ENCODE results near the gene TMEM106B.
A peak's percentile ranks its signal among the peaks of the same experiment; 100 is the strongest.
"Not testable (repeated sequence)": the region's sequence is repeated elsewhere in the genome, so short reads cannot be mapped to it uniquely, and the experiment has no call there.

TMEM106B gene

GRCh38 chr7:12207046-12207445, 4.0 kb upstream of the TMEM106B start:
- no peak for DNase-seq (ENCODE audit: insufficient read length, low spot score)
- TF ChIP-seq PAX5 (IDR thresholded peaks at IDR 0.05; ENCODE audit: insufficient read depth, low read length, severe bottlenecking) = no peak
- TF ChIP-seq POLR2AphosphoS5 (IDR thresholded peaks at IDR 0.05; ENCODE audit: low read depth, low read length) = no peak
- TF ChIP-seq POLR2A (IDR thresholded peaks at IDR 0.05; ENCODE audit: low read depth, low read length) = no peak
- FAIRE-seq = no peak

GRCh38 chr7:12209221-12209620, 1.9 kb upstream of the TMEM106B start:
- no peak for TF ChIP-seq SPI1 (IDR thresholded peaks at IDR 0.05; ENCODE audit: low read depth, low read length)
- no peak for TF ChIP-seq POLR2AphosphoS5 (IDR thresholded peaks at IDR 0.05; ENCODE audit: low read depth, low read length)
- TF ChIP-seq TAF1 (IDR thresholded peaks at IDR 0.05; ENCODE audit: low read depth, low read length) = no peak
- no peak for TF ChIP-seq POU2F2 (IDR thresholded peaks at IDR 0.05; ENCODE audit: low read depth, low read length)
- TF ChIP-seq POLR2A (IDR thresholded peaks at IDR 0.05; ENCODE audit: low read depth, low read length) = no peak
- TF ChIP-seq PAX5 (IDR thresholded peaks at IDR 0.05; ENCODE audit: insufficient read depth, low read length, severe bottlenecking) = no peak
- FAIRE-seq = no peak
- DNase-seq (ENCODE audit: insufficient read length, low spot score) = no peak

GRCh38 chr7:12210179-12211053, 678 bp upstream of the TMEM106B start:
- FAIRE-seq (no peak), DNase-seq (ENCODE audit: insufficient read length, low spot score) (peak; percentile 0)
- TF ChIP-seq POLR2AphosphoS5 (IDR thresholded peaks at IDR 0.05; ENCODE audit: low read depth, low read length) (no peak), POU2F2 (IDR thresholded peaks at IDR 0.05; ENCODE audit: low read depth, low read length) (no peak), POLR2A (IDR thresholded peaks at IDR 0.05; ENCODE audit: low read depth, low read length) (no peak), SPI1 (IDR thresholded peaks at IDR 0.05; ENCODE audit: low read depth, low read length) (no peak)

GRCh38 chr7:12211711-12212485, 804 bp downstream of the TMEM106B start:
- no peak for FAIRE-seq
- no peak for DNase-seq (ENCODE audit: insufficient read length, low spot score)
- TF ChIP-seq POU2F2 (IDR thresholded peaks at IDR 0.05; ENCODE audit: low read depth, low read length) (no peak), POLR2AphosphoS5 (IDR thresholded peaks at IDR 0.05; ENCODE audit: low read depth, low read length) (no peak), SPI1 (IDR thresholded peaks at IDR 0.05; ENCODE audit: low read depth, low read length) (no peak), POLR2A (IDR thresholded peaks at IDR 0.05; ENCODE audit: low read depth, low read length) (no peak), TAF1 (IDR thresholded peaks at IDR 0.05; ENCODE audit: low read depth, low read length) (no peak), PAX5 (IDR thresholded peaks at IDR 0.05; ENCODE audit: insufficient read depth, low read length, severe bottlenecking) (no peak)

- DNase-seq (ENCODE audit: insufficient read length, low spot score) (no peak), FAIRE-seq (no peak)
- TF ChIP-seq POLR2AphosphoS5 (IDR thresholded peaks at IDR 0.05; ENCODE audit: low read depth, low read length) = no peak
- no peak for TF ChIP-seq POLR2A (IDR thresholded peaks at IDR 0.05; ENCODE audit: low read depth, low read length)
- no peak for TF ChIP-seq PAX5 (IDR thresholded peaks at IDR 0.05; ENCODE audit: insufficient read depth, low read length, severe bottlenecking)
- TF ChIP-seq POU2F2 (IDR thresholded peaks at IDR 0.05; ENCODE audit: low read depth, low read length) = no peak
- TF ChIP-seq SPI1 (IDR thresholded peaks at IDR 0.05; ENCODE audit: low read depth, low read length) = no peak
- no peak for TF ChIP-seq TAF1 (IDR thresholded peaks at IDR 0.05; ENCODE audit: low read depth, low read length)
These were observed 6.2 kb downstream of the TMEM106B start for GRCh38 chr7:12217311-12217710.

DNA sequence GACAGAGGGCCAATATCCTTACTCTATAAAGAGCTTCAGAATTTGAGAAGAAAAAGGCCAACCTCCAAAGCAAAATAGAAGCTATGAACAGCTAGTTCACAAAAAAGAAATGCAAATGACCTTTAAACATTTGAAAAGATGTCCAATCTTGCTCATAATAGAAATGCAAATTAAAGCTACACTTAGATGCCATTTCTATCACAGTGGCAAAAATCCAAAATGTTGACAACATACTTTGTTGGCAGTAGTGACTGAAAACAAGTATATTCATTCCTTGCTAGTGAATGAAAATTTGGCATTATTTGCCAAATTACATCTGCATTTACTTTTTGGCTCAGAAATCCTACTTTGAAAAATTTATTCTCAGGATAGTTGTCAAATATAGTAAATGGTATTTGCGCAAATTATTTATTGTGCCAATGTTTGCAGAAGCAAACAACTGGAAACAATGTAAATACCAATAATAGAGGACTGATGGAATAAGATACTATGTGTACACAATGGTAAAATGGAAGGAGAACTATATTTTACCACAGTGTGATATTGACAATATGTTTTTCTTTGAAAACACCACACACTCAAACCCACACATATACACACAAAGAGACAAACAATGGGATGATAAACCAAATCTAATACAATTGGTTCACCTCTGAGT, 9.4 kb downstream of the TMEM106B start:
- no peak for FAIRE-seq
- no peak for DNase-seq (ENCODE audit: insufficient read length, low spot score)
- TF ChIP-seq POLR2A (IDR thresholded peaks at IDR 0.05; ENCODE audit: low read depth, low read length) = no peak
- TF ChIP-seq POLR2AphosphoS5 (IDR thresholded peaks at IDR 0.05; ENCODE audit: low read depth, low read length) = no peak
- TF ChIP-seq SPI1 (IDR thresholded peaks at IDR 0.05; ENCODE audit: low read depth, low read length) = no peak
- TF ChIP-seq PAX5 (IDR thresholded peaks at IDR 0.05; ENCODE audit: insufficient read depth, low read length, severe bottlenecking) = no peak
- no peak for TF ChIP-seq TAF1 (IDR thresholded peaks at IDR 0.05; ENCODE audit: low read depth, low read length)
- TF ChIP-seq POU2F2 (IDR thresholded peaks at IDR 0.05; ENCODE audit: low read depth, low read length) = no peak

- TF ChIP-seq TAF1 (IDR thresholded peaks at IDR 0.05; ENCODE audit: low read depth, low read length) (no peak), PAX5 (IDR thresholded peaks at IDR 0.05; ENCODE audit: insufficient read depth, low read length, severe bottlenecking) (no peak), POU2F2 (IDR thresholded peaks at IDR 0.05; ENCODE audit: low read depth, low read length) (no peak), POLR2A (IDR thresholded peaks at IDR 0.05; ENCODE audit: low read depth, low read length) (no peak), SPI1 (IDR thresholded peaks at IDR 0.05; ENCODE audit: low read depth, low read length) (no peak)
- FAIRE-seq (no peak), DNase-seq (ENCODE audit: insufficient read length, low spot score) (no peak)
These were observed 10.3 kb downstream of the TMEM106B start for GRCh38 chr7:12221414-12221813.

DNA sequence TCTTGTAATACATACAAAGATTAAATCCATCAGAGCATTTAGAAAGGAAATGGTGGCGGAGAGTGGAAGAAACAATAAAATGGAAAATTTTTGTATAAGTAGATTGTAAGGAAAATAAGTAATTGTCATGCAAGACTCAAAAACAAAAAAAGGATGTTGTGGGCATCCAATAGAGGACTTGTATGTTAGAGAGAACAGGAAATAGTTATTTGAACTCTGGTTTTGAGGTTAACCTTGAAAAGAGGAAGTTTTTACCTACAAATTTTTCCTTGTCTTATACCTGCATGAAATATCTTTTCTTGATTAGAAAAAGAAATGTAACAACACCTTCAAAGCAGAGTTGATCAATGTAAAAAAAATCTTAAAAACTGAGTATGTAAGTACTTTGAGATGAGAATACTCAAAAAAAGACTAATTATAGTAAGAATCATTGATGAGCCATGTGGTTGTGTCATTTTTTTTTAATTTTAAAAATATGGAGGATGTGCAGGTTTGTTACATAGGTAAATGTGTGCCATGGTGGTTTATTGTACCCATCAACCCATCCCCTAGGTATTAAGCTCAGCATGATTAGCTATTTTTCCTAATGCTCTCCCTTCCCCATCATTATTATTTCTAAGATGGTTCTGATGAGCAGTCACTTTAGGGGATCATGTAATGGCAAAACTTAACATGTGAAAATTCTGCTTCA, 11.9 kb downstream of the TMEM106B start:
- no peak for TF ChIP-seq SPI1 (IDR thresholded peaks at IDR 0.05; ENCODE audit: low read depth, low read length)
- DNase-seq (ENCODE audit: insufficient read length, low spot score) = no peak
- FAIRE-seq = no peak

DNA sequence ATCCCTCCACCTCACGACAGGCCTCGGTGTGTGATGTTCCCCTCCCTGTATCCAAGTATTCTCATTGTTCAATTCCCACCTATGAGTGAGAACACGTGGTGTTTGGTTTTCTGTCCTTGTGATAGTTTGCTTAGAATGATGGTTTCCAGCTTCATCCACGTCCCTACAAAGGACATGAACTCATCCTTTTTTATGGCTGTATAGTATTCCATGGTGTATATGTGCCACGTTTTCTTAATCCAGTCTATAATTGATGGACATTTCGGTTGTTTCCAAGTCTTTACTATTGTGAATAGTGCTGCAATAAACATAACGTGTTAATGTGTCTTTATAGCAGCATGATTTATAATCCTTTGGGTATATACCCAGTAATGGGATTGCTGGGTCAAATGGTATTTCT, 13.9 kb downstream of the TMEM106B start:
- DNase-seq (ENCODE audit: insufficient read length, low spot score); FAIRE-seq: not testable (repeated sequence)
